Body of pancreas (tissue), 4 donors: Measurements from ENCODE around the gene SSX5.
"Not testable (repeated sequence)": the region's sequence is repeated elsewhere in the genome, so short reads cannot be mapped to it uniquely, and the experiment has no call there.

ENCODE experiments used
- POLR2A ChIP-seq, 3 donors: fragments of 450-650 bp; IDR thresholded peaks; one replicate each; pipeline ENCODE4 v1.6.1; 2016; ENCODE audit warnings: antibody characterized with exemption in 3 of 3, mild to moderate bottlenecking in 2 of 3
- TF ChIP-seq, protein P1 (sequence below), 7 experiments: fragments of 450-650 bp in 4 of 7; fragments of 200-600 bp in 3 of 7; sonication (generic) in 3 of 7; IDR thresholded peaks; one replicate each; pipeline ENCODE4 v1.5.1; 2016 to 2019; ENCODE audit warnings: antibody characterized with exemption in 7 of 7

DNA sequence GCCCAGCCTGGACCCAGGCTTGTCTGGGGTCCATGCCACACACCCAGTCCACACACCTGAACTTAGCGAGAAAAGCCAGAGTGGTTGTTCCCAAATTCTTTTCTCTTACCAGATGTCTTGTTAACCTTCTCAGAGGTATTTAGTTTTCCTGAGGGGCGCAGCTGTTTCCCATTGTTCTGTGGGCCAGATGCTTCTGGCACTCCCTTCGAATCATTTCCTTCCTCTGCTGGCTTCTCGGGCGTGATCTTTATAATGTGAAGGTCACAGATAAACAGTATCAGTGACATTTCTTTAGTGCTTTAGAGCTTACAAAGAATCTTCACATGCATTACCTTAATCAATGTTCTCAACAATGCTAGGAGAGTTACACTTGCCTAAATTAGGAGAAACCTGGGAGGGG lies 6.6 kb downstream of the SSX5 start:
- TF ChIP-seq, protein P1, sequence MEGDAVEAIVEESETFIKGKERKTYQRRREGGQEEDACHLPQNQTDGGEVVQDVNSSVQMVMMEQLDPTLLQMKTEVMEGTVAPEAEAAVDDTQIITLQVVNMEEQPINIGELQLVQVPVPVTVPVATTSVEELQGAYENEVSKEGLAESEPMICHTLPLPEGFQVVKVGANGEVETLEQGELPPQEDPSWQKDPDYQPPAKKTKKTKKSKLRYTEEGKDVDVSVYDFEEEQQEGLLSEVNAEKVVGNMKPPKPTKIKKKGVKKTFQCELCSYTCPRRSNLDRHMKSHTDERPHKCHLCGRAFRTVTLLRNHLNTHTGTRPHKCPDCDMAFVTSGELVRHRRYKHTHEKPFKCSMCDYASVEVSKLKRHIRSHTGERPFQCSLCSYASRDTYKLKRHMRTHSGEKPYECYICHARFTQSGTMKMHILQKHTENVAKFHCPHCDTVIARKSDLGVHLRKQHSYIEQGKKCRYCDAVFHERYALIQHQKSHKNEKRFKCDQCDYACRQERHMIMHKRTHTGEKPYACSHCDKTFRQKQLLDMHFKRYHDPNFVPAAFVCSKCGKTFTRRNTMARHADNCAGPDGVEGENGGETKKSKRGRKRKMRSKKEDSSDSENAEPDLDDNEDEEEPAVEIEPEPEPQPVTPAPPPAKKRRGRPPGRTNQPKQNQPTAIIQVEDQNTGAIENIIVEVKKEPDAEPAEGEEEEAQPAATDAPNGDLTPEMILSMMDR (IDR thresholded peaks at IDR 0.05): not testable (repeated sequence)
- not testable (repeated sequence) for TF ChIP-seq POLR2A (IDR thresholded peaks at IDR 0.05)
